ENCODE data around the gene CIDEA. TPM values are rescaled to one million over a fixed set of nuclear protein-coding genes. Genes with fewer than 3 reads are reported as not detected.
A peak's percentile ranks its signal among the peaks of the same experiment; 100 is the strongest.

CIDEA gene
- total RNA-seq, 1 donor from 2014 or later, result not detected

DNA sequence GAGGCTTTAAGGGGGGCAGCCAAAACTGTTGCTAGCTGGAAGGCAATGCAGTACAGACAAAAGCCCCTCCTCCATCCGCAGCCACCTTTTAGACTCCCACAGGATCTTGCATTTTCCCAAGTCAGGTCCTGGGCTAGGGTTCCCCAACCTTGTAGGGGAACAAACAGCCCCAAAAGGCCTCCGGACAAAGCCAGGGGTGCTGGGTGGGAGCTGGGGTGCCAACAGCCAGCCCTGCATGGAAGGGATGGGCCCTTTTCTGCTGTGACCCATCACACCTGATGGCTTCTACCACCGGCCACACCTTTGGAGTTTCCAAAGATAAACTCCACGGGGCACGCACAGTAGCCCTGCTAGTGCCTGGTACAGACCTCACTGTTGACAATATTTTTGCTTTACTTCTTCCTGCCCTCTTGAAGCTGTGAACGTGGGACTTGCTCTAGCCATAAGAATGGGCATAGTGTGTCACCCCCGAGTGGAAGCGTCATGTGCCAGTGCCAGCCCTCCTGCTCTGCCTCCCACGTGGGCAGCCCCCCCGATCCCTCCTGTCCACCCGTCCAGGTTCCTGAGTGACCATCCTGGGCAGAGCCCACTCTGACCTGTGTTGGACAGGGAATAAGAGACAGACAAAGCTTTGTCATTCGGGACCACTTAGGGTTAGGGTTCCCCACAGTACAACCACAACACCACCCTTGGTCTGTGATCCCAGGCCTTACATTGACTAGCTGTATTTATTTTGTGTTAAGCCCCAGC is 72.7 kb downstream of the CIDEA start:
- H3K27me3 Mint-ChIP-seq (ENCODE audit: unreplicated experiment), result no peaks in the 10 kb centered on the region
- peaks cover 6% of the 10 kb centered on the region for H3K4me1 Mint-ChIP-seq (ENCODE audit: unreplicated experiment)
- H3K9me3 Mint-ChIP-seq (ENCODE audit: unreplicated experiment), result no peaks in the 10 kb centered on the region
- peaks cover 43% of the 10 kb centered on the region for H3K36me3 Mint-ChIP-seq (ENCODE audit: unreplicated experiment)
- H3K4me3 Mint-ChIP-seq (ENCODE audit: unreplicated experiment), result no peak overlapping the region
- peak overlapping the region; percentile 38 for H3K27ac Mint-ChIP-seq (ENCODE audit: unreplicated experiment)
- TF ChIP-seq, protein P1, sequence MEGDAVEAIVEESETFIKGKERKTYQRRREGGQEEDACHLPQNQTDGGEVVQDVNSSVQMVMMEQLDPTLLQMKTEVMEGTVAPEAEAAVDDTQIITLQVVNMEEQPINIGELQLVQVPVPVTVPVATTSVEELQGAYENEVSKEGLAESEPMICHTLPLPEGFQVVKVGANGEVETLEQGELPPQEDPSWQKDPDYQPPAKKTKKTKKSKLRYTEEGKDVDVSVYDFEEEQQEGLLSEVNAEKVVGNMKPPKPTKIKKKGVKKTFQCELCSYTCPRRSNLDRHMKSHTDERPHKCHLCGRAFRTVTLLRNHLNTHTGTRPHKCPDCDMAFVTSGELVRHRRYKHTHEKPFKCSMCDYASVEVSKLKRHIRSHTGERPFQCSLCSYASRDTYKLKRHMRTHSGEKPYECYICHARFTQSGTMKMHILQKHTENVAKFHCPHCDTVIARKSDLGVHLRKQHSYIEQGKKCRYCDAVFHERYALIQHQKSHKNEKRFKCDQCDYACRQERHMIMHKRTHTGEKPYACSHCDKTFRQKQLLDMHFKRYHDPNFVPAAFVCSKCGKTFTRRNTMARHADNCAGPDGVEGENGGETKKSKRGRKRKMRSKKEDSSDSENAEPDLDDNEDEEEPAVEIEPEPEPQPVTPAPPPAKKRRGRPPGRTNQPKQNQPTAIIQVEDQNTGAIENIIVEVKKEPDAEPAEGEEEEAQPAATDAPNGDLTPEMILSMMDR (IDR thresholded peaks at IDR 0.05), result no peak
- no peak for DNase-seq (ENCODE audit: extremely low spot score, unreplicated experiment)

Other genes with a start within 250 kb of the CIDEA start
- gene ANKRD62, start 160.5 kb upstream of the CIDEA start, total RNA-seq, result not detected in 2 replicates
- 116 and 118 TPM in 2 replicates for gene TUBB6, start 53.9 kb downstream of the CIDEA start, total RNA-seq
- gene AFG3L2, start 122.9 kb downstream of the CIDEA start, total RNA-seq, result 44.4 TPM in 2 replicates
- 4.2 and 4.7 TPM in 2 replicates for gene PRELID3A, start 153.6 kb downstream of the CIDEA start, total RNA-seq

All from osteocyte (in vitro differentiated cells).